A673 (cell line): ENCODE measurements around the gene ITGBL1. TPM values are rescaled to one million over a fixed set of nuclear protein-coding genes. Genes with fewer than 3 reads are reported as not detected.

Source experiments
- BruUV-seq: library from RNA; stranded (reverse); fragments of 400-500 nt; replicated peaks from 2 replicates; lab custom pipeline; 2021; lab: Mats Ljungman, UMichigan
- CTCF ChIA-PET: fragments of 300-600 bp; sonication (Branson Sonifier 250); formaldehyde crosslinking; loops from one replicate; lab custom pipeline; 2022; ENCODE audit warnings: antibody characterized with exemption; lab: Charles Lee
- POLR2A ChIA-PET: fragments of 300-600 bp; sonication (Branson Sonifier 250); formaldehyde crosslinking; loops from one replicate; lab custom pipeline; 2022; ENCODE audit warnings: antibody characterized with exemption; ENCODE audit not compliant: low non-redundant PET; lab: Charles Lee
- DNase-seq: peaks from one replicate; pipeline ENCODE4 v3.0.0-alpha.2; 2015; ENCODE audit warnings: low spot score
- H3K27ac ChIP-seq: fragments of 200-600 bp; sonication (generic); 2 replicates; pipeline ENCODE4 v1.5.1; 2016; ENCODE audit warnings: mixed run types, low read depth, mild to moderate bottlenecking, mixed read lengths, antibody characterized with exemption, low read length; ENCODE audit not compliant: poor library complexity, severe bottlenecking
- H3K27me3 ChIP-seq: fragments of 200-600 bp; sonication (generic); replicated peaks from 2 replicates; pipeline ENCODE4 v1.6.1; 2017; ENCODE audit warnings: mixed run types, low read depth, mild to moderate bottlenecking, mixed read lengths, antibody characterized with exemption, low read length; ENCODE audit not compliant: insufficient read depth, poor library complexity
- H3K36me3 ChIP-seq: fragments of 200-600 bp; sonication (generic); 2 replicates; pipeline ENCODE4 v1.6.1; 2016; ENCODE audit warnings: mixed run types, mild to moderate bottlenecking, mixed read lengths, antibody characterized with exemption, low read length; ENCODE audit not compliant: insufficient read depth, poor library complexity, severe bottlenecking
- H3K4me1 ChIP-seq: fragments of 200-600 bp; sonication (generic); 2 replicates; pipeline ENCODE4 v1.6.1; 2017; ENCODE audit warnings: mixed run types, mild to moderate bottlenecking, mixed read lengths, antibody characterized with exemption, low read length; ENCODE audit not compliant: insufficient read depth, poor library complexity, severe bottlenecking
- H3K4me3 ChIP-seq: fragments of 200-600 bp; sonication (generic); 2 replicates; pipeline ENCODE4 v1.5.1; 2016; ENCODE audit warnings: low read depth, mixed run types, mild to moderate bottlenecking, mixed read lengths, low read length; ENCODE audit not compliant: poor library complexity, severe bottlenecking
- H3K9me3 ChIP-seq: fragments of 200-600 bp; sonication (generic); 2 replicates; pipeline ENCODE4 v1.6.1; 2016; ENCODE audit warnings: mixed run types, low read depth, mild to moderate bottlenecking, mixed read lengths, antibody characterized with exemption, low read length; ENCODE audit not compliant: poor library complexity, severe bottlenecking
- EZH2 ChIP-seq: fragments of 200-600 bp; sonication (generic); IDR thresholded peaks from 2 replicates; pipeline ENCODE4 v1.6.1; 2017; ENCODE audit warnings: borderline replicate concordance, low read depth, mild to moderate bottlenecking, mixed read lengths, antibody characterized with exemption, low read length; ENCODE audit not compliant: poor library complexity, severe bottlenecking
- intact Hi-C: fragments of 100-400 bp; cut with micrococcal nuclease; formaldehyde crosslinking; loops from one replicate; pipeline ENCODE4 v1.10.0; 2022; ENCODE audit not compliant: unreplicated experiment
- total RNA-seq: library from RNA; stranded (reverse); gene quantifications from 2 replicates; pipeline ENCODE4 v1.2.3, GENCODE V29; 2021
- TF ChIP-seq, protein P1 (sequence below): fragments of 300-800, 200-600 bp; sonication (generic); conservative IDR thresholded peaks from 2 replicates; pipeline ENCODE4 v1.5.1; 2017; ENCODE audit warnings: low read depth, mild to moderate bottlenecking, antibody characterized with exemption, low read length, moderate library complexity, mixed read lengths

The ITGBL1 gene
- total RNA-seq, 1 experiment from 2014 or later = 0.64 TPM

DNA sequence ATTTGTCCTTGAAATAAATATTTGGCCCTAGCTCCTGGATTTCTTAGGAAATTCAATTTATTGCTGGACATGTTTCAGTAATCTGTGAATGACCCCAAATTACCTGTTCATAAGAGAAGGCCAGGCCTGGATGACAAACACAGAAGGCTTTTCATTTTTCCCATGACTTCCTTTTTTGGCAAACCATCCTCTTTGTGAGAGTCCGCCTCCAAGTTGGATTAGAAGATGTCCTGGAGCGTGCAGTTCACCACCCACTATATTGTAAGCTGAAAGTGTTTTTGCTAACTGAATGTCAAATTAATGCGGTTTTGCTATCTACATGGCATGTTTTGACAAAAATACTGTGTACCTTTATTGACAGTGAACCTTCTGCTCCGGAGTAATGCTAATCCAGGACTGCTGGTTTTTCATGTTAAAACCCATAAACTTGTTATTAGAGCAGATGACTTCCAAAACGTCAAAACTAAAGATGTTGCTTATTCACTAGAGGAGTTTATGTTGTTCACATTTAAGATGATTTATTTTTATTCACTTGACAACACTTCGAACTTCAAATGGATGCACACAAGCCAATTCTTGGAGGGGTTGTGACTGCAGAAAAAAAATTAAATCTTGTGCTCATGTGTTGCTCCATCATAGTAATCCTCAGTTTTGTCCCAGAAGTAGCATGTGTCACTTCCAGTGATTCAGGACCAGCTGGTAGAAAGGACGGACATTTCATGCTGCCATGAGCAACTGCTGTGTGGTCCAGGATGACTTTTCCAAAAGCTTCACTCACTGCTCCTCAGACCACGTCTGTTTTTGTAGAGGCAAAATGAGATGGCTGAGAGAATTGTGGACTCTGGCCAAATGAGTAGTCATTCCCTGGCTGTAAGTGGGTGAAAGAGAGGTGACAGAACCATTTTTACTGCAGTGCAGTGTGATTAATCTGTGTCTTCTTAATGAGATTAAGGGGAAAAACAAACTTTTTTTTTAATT is 71.0 kb downstream of the ITGBL1 start:
- no peak for TF ChIP-seq EZH2
- TF ChIP-seq, protein P1, sequence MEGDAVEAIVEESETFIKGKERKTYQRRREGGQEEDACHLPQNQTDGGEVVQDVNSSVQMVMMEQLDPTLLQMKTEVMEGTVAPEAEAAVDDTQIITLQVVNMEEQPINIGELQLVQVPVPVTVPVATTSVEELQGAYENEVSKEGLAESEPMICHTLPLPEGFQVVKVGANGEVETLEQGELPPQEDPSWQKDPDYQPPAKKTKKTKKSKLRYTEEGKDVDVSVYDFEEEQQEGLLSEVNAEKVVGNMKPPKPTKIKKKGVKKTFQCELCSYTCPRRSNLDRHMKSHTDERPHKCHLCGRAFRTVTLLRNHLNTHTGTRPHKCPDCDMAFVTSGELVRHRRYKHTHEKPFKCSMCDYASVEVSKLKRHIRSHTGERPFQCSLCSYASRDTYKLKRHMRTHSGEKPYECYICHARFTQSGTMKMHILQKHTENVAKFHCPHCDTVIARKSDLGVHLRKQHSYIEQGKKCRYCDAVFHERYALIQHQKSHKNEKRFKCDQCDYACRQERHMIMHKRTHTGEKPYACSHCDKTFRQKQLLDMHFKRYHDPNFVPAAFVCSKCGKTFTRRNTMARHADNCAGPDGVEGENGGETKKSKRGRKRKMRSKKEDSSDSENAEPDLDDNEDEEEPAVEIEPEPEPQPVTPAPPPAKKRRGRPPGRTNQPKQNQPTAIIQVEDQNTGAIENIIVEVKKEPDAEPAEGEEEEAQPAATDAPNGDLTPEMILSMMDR = no peak
- CTCF ChIA-PET = no interaction called here
- POLR2A ChIA-PET = no interaction called here
- BruUV-seq = no TSS peak
- intact Hi-C loops = no loop called here
- peak; percentile 65 for DNase-seq
- Histone ChIP-seq H3K9me3 (no peaks in the 10 kb centered on the region), H3K4me3 (no peak overlapping the region), H3K4me1 (peaks cover 19% of the 10 kb centered on the region), H3K27me3 (no peaks in the 10 kb centered on the region), H3K36me3 (no peaks in the 10 kb centered on the region), H3K27ac (no peak overlapping the region)

DNA sequence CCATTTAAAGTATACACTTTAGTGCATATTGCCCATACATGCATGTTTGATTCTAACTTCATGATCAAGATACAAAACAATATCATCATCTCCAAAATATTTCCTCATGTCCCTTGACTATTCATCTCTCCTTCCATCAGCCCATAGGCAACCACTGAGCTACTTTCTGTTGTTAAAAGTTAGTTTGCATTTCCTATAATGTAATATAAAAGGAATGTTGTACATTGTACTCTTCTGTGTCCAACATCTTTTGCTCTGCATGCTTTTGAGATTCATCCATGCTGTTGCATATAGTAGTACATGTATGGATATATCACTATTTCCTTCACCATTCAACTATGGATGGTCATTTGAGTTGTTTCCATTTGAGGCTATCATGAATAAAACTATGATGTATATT is 74.7 kb downstream of the ITGBL1 start:
- Histone ChIP-seq H3K4me1 (peaks cover 18% of the 10 kb centered on the region), H3K36me3 (no peaks in the 10 kb centered on the region), H3K27ac (no peak overlapping the region), H3K27me3 (no peaks in the 10 kb centered on the region), H3K4me3 (no peak overlapping the region), H3K9me3 (no peaks in the 10 kb centered on the region)
- DNase-seq = no peak
- POLR2A ChIA-PET = no interaction called here
- no TSS peak for BruUV-seq
- CTCF ChIA-PET = no interaction called here
- TF ChIP-seq, protein P1 = no peak
- TF ChIP-seq EZH2 = no peak
- intact Hi-C loops = no loop called here

DNA sequence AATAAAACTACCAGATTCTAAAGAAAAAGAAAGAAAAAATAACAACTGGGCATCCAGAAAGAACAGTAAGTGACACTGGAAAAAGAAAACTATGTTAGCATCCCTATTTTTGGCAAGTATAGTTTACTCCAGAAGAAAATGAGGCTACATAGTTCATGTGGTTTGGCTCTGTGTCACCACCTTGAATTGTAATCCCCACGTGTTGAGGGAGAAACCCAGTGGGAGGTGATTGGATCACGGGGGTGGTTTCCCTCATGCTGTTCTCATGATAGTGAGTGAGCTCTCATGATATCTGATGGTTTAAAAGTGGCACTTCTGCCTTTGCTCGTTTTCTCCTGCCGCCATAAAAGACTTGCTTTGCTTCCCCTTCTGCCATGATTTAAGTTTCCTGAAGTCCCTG is 76.9 kb downstream of the ITGBL1 start:
- TF ChIP-seq, protein P1 = no peak
- TF ChIP-seq EZH2 = no peak
- peak; percentile 45 for DNase-seq
- no peaks in the 10 kb centered on the region for H3K36me3 ChIP-seq
- H3K4me3 ChIP-seq = no peak overlapping the region
- peaks cover 12% of the 10 kb centered on the region for H3K4me1 ChIP-seq
- no peaks in the 10 kb centered on the region for H3K27me3 ChIP-seq
- ChIA-PET CTCF (no interaction called here), POLR2A (no interaction called here)
- BruUV-seq = no TSS peak
- no peak overlapping the region for H3K27ac ChIP-seq
- no peaks in the 10 kb centered on the region for H3K9me3 ChIP-seq
- intact Hi-C loops = no loop called here
